CD4-positive, CD25-positive, alpha-beta regulatory T cell (primary cell): ENCODE measurements around the gene CALR. TPM values are rescaled to one million over a fixed set of nuclear protein-coding genes. Genes with fewer than 3 reads are reported as not detected.

Experiments
- ATAC-seq, 2 donors: fragments of 150-1000 bp; cut with Tn5 transposase; one replicate each; pipeline ENCODE4 v1.10.0; 2021; ENCODE audit warnings: low read depth in 2 of 2, moderate number of reproducible peaks in 2 of 2, moderate library complexity in 1 of 2
- DNase-seq, 3 donors: peaks; one replicate each; pipeline versions ENCODE4 v3.0.0 to v3.0.0-alpha.2; 2012 to 2022; ENCODE audit warnings: mixed read lengths in 1 of 3
- H3K27ac ChIP-seq: one replicate; pipeline ENCODE4 v1.7.0; 2013; ENCODE audit warnings: mild to moderate bottlenecking, low read length; ENCODE audit not compliant: insufficient read depth, poor library complexity, severe bottlenecking
- H3K27me3 ChIP-seq: one replicate; pipeline ENCODE4 v1.7.0; 2013; ENCODE audit warnings: low read length; ENCODE audit not compliant: control insufficient read depth, insufficient read depth
- H3K36me3 ChIP-seq: one replicate; pipeline ENCODE4 v1.7.0; 2013; ENCODE audit warnings: mild to moderate bottlenecking, low read length, moderate library complexity; ENCODE audit not compliant: control insufficient read depth, insufficient read depth
- H3K4me1 ChIP-seq: 2 replicates; pipeline ENCODE4 v1.7.0; 2013; ENCODE audit warnings: mild to moderate bottlenecking, low read length; ENCODE audit not compliant: insufficient read depth, control insufficient read depth, poor library complexity, severe bottlenecking
- H3K4me3 ChIP-seq: one replicate; pipeline ENCODE4 v1.7.0; 2013; ENCODE audit warnings: low read depth, mild to moderate bottlenecking, low read length, moderate library complexity
- H3K9me3 ChIP-seq, 2 experiments: 1 replicate in 1 of 2; 2 replicates in 1 of 2; pipeline ENCODE4 v1.7.0; 2013; ENCODE audit warnings: low read length in 2 of 2, mild to moderate bottlenecking in 1 of 2, moderate library complexity in 1 of 2; ENCODE audit not compliant: control insufficient read depth in 2 of 2
- H3K27ac Mint-ChIP-seq, 3 donors: one replicate each; pipeline ENCODE4 v1.8.0; 2020 to 2022; ENCODE audit warnings: mild to moderate bottlenecking in 3 of 3, mixed read lengths in 3 of 3, moderate library complexity in 2 of 3
- H3K27me3 Mint-ChIP-seq: one replicate; pipeline ENCODE4 v1.8.0; 2022; ENCODE audit warnings: mild to moderate bottlenecking, mixed read lengths
- H3K36me3 Mint-ChIP-seq: one replicate; pipeline ENCODE4 v1.8.0; 2020; ENCODE audit warnings: mixed read lengths
- H3K4me1 Mint-ChIP-seq, 4 donors: one replicate each; pipeline ENCODE4 v1.8.0; 2020 to 2022; ENCODE audit warnings: mixed read lengths in 4 of 4, mild to moderate bottlenecking in 1 of 4
- H3K4me3 Mint-ChIP-seq, 4 donors: one replicate each; pipeline ENCODE4 v1.8.0; 2020 to 2022; ENCODE audit warnings: mild to moderate bottlenecking in 4 of 4, mixed read lengths in 4 of 4, moderate library complexity in 3 of 4
- H3K9me3 Mint-ChIP-seq, 7 donors: one replicate each; pipeline ENCODE4 v1.8.0; 2020 to 2022; ENCODE audit warnings: mixed read lengths in 7 of 7, mild to moderate bottlenecking in 3 of 7, moderate library complexity in 2 of 7
- polyA plus RNA-seq, 4 donors: library from polyadenylated mRNA; unstranded; fragments of 300-500 nt; fragmentation: Illumina TruSeq; gene quantifications; one replicate each; pipeline ENCODE4 v1.2.3, GENCODE V29; 2021
- total RNA-seq: library from RNA; stranded (reverse); gene quantifications from one replicate; pipeline ENCODE4 v1.2.3, GENCODE V29; 2022

Gene CALR
- total and polyA plus RNA-seq, 5 donors from 2014 or later, result 113 to 484 (median 152) TPM

DNA sequence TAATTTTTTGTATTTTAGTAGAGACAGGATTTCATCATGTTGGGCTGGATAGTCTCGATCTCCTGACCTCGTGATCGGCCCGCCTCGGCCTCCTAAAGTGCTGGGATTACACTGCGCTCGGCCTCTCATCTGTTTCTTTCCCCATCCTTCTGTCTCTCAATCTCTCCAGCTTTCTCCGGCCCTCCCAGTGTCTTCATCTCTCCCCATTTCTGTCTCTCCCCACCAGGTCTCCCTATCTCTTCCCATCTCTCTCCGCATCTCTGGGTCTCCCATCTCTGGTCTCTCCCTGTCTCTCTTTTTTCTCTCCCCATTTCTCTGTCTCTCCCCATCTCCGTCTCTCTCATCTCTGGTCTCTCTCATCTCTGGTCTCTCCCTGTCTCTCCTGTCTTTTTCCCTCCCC lies 44.7 kb downstream of the CALR start:
- Mint-ChIP-seq H3K9me3 (no peaks in the 10 kb centered on the region), H3K36me3 (no peaks in the 10 kb centered on the region), H3K27ac (no peak overlapping the region), H3K27me3 (peaks cover 12% of the 10 kb centered on the region), H3K4me1 (peaks cover 0 to 2% (median 0%) of the 10 kb centered on the region in 4 donors), H3K4me3 (no peak overlapping the region)
- ATAC-seq (no peak), DNase-seq (no peak)
- H3K27me3 ChIP-seq, result peaks cover 3% of the 10 kb centered on the region
- no peaks in the 10 kb centered on the region for H3K36me3 ChIP-seq
- H3K27ac ChIP-seq, result no peak overlapping the region
- peaks cover 12% of the 10 kb centered on the region for H3K4me1 ChIP-seq
- H3K4me3 ChIP-seq, result no peak overlapping the region
- H3K9me3 ChIP-seq, result no peaks in the 10 kb centered on the region

DNA sequence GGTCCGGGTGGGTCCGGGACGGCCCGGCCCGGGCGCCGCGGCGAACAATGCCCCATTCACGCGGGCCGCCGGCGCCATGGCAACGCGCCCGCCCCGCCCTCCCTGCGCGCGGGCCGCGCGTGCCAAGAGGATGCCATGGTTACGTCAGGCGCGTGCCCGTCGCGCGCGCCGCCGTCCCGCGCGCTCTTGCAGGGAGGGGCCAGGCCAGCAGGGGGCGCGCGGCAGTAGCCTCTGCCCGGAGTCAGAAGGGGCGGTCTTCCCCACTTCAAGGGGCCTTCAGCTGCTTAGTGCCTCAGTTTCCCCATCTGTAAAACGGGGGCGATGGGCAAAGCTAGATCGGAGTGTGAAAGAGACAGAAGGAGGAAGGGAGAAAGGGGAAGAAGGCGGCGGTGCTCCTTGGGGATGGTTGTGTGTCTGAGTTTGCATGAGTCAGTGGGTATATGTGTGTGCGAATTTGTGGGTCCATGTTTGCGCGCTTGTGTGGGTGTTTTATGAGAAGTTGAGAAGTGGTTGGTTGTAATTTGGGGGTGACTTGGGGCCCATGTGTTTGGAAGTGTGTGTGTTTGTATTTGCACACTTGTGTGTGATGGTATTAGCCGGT lies 45.2 kb downstream of the CALR start:
- Mint-ChIP-seq H3K27me3 (peaks cover 9% of the 10 kb centered on the region), H3K4me3 (no peak overlapping the region), H3K36me3 (no peaks in the 10 kb centered on the region), H3K9me3 (no peaks in the 10 kb centered on the region), H3K4me1 (peaks cover 0 to 2% (median 0%) of the 10 kb centered on the region in 4 donors), H3K27ac (no peak overlapping the region)
- Histone ChIP-seq H3K36me3 (no peaks in the 10 kb centered on the region), H3K27ac (no peak overlapping the region), H3K4me3 (no peak overlapping the region), H3K27me3 (peaks cover 1% of the 10 kb centered on the region), H3K4me1 (peaks cover 12% of the 10 kb centered on the region), H3K9me3 (no peaks in the 10 kb centered on the region)
- DNase-seq (peak; percentile 61 to 78 (median 74)), ATAC-seq (peak; percentile 80 to 84)

DNA sequence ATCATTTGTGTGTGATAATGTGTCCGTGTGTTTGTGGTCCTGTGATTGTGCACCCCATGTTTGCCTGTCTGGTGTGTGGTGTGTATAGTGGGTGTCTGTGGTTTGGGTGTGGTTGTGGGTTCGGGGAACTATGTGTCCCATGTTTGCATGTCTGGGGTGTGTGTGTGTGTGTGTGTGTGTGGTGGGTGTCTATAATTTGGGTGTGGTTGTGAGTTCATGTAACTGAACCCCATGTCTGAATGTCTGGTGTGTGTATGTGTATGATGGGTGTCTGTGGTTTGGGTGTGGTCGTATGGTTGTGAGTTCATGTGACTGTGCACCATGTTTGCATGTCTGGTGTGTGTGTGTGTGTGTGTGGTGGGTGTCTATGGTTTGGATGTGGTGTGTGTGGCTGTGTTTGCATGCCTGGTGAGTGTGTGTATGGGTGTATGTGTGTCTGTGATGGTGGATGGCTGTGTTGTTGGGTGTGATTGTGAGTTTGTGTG lies 45.8 kb downstream of the CALR start:
- Mint-ChIP-seq H3K4me1 (peaks cover 0 to 2% (median 0%) of the 10 kb centered on the region in 4 donors), H3K36me3 (no peaks in the 10 kb centered on the region), H3K27ac (no peak overlapping the region), H3K9me3 (no peaks in the 10 kb centered on the region), H3K4me3 (no peak overlapping the region), H3K27me3 (peaks cover 9% of the 10 kb centered on the region)
- Histone ChIP-seq H3K27me3 (no peaks in the 10 kb centered on the region), H3K4me3 (no peak overlapping the region), H3K36me3 (no peaks in the 10 kb centered on the region), H3K4me1 (peaks cover 12% of the 10 kb centered on the region), H3K27ac (no peak overlapping the region), H3K9me3 (no peaks in the 10 kb centered on the region)
- DNase-seq, result no peak
- ATAC-seq, result no peak

DNA sequence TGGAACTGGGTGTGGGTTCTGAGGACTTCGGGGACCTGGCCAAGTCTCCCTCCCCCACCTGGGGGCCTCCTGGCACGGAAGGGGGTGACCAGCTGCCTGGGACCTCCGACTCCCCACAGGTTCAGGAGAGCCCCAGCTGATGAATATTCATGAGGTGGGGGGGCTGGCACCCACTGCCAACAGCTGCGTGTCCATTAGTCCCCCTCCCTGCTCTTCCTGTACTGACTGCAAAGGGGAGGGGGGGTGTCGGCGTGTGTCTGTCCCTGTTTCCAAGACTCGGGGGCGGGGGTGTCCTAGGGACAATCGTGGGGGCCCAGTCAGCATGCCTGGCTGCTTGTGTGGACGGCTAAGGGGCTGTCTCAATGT lies 46.3 kb downstream of the CALR start:
- Mint-ChIP-seq H3K4me1 (peaks cover 0 to 2% (median 0%) of the 10 kb centered on the region in 4 donors), H3K27ac (no peak overlapping the region), H3K27me3 (peaks cover 9% of the 10 kb centered on the region), H3K36me3 (no peaks in the 10 kb centered on the region), H3K9me3 (no peaks in the 10 kb centered on the region), H3K4me3 (no peak overlapping the region)
- no peak for ATAC-seq
- DNase-seq, result no peak
- no peaks in the 10 kb centered on the region for H3K36me3 ChIP-seq
- no peak overlapping the region for H3K27ac ChIP-seq
- peaks cover 12% of the 10 kb centered on the region for H3K4me1 ChIP-seq
- H3K9me3 ChIP-seq, result no peaks in the 10 kb centered on the region
- no peaks in the 10 kb centered on the region for H3K27me3 ChIP-seq
- H3K4me3 ChIP-seq, result no peak overlapping the region

DNA sequence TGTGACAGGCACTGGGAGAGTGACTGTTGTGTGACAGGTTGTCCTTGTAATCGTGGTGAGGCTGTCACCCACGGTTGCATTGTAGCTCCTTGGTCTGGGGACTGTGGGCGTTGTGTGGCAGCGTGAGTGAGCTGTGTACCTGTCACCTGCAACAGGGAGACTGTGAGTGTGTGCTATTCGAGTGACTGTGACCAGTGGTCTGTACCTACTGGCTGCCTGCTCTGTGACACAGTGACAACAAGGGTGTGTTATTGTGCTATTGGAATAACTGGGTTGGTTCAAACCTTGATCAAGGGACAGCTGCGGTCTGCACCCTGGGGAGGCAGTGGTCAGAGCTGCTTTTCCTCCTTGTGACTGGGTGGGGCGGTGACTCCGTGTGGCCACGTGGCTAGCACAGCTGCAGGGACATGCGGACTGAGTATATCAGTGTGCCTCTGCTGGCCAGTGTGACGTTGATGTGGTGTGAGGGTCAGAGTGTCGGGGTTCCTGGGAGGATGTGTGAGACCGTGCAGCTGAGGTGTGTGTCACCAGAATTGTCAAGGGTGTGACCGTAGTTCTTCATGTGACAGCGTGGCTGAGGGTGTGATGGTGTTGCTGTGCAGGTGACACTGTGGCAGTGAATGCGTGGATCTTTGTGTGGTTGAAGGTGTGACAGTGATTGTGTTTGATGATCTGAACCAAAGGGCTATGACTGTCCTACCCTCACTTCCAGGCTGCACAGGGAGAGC lies 46.8 kb downstream of the CALR start:
- H3K27me3 Mint-ChIP-seq, result peaks cover 9% of the 10 kb centered on the region
- no peak for ATAC-seq
- Histone ChIP-seq H3K4me3 (no peak overlapping the region), H3K27ac (no peak overlapping the region), H3K27me3 (no peaks in the 10 kb centered on the region), H3K36me3 (no peaks in the 10 kb centered on the region), H3K4me1 (peaks cover 12% of the 10 kb centered on the region), H3K9me3 (no peaks in the 10 kb centered on the region)
- no peak for DNase-seq
- no peaks in the 10 kb centered on the region for H3K36me3 Mint-ChIP-seq
- H3K4me1 Mint-ChIP-seq, result peaks cover 0 to 2% (median 0%) of the 10 kb centered on the region in 4 donors
- no peaks in the 10 kb centered on the region for H3K9me3 Mint-ChIP-seq
- peak overlapping the region in 2 of 3 donors; percentile 11 to 83 for H3K27ac Mint-ChIP-seq
- H3K4me3 Mint-ChIP-seq, result peak overlapping the region in 1 of 4 donors; percentile 38

DNA sequence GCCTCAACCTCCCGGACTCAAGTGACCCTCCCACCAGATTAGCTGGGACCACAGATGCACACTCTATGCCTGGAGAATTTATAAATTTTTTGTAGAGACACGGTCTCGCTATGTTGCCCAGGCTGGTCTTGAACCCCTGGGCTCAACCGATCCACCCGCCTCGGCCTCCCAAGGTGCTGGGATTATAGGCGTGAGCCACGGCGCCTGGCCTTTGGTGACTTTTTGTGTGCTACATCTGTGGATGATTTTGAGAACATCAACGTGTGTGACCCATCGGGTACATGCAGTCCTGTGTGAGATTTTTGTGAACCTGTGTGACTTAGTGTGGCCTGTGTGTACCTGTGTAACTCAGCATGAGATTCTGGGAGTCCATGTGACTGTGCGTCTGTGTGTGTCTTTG lies 48.3 kb downstream of the CALR start:
- no peaks in the 10 kb centered on the region for H3K36me3 Mint-ChIP-seq

DNA sequence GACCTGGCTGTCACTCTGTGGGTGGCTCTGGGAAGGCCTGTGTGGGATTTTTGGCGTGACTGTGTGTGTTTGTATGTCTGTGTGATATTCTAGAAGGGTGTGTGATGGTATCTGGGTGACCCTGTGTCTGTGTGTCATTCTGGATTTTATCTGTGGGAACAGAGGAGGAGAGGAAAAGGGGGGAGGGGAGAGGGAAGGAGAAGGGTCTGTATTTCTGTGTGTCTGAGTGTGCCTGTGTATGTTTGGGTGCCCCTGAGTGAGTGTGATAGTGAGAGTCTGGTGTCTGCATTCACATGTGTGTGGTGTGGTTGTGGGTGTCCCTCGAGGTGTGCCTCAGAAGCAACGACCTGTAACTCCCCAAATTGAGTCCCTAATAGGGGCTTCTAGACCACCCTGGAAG lies 48.8 kb downstream of the CALR start:
- DNase-seq (no peak), ATAC-seq (no peak)
- Mint-ChIP-seq H3K27me3 (peaks cover 9% of the 10 kb centered on the region), H3K4me1 (peaks cover 0 to 4% (median 0%) of the 10 kb centered on the region in 4 donors), H3K4me3 (no peak overlapping the region), H3K27ac (peak overlapping the region in 1 of 3 donors; percentile 40), H3K36me3 (no peaks in the 10 kb centered on the region), H3K9me3 (no peaks in the 10 kb centered on the region)
- H3K27ac ChIP-seq, result no peak overlapping the region
- peaks cover 12% of the 10 kb centered on the region for H3K4me1 ChIP-seq
- H3K36me3 ChIP-seq, result no peaks in the 10 kb centered on the region
- H3K4me3 ChIP-seq, result no peak overlapping the region
- H3K27me3 ChIP-seq, result no peaks in the 10 kb centered on the region
- no peaks in the 10 kb centered on the region for H3K9me3 ChIP-seq

More for the DNA sequence above, 48.3 kb downstream of the CALR start:
- Histone ChIP-seq H3K27ac (no peak overlapping the region), H3K9me3 (no peaks in the 10 kb centered on the region), H3K27me3 (no peaks in the 10 kb centered on the region), H3K4me1 (peaks cover 12% of the 10 kb centered on the region), H3K4me3 (no peak overlapping the region), H3K36me3 (no peaks in the 10 kb centered on the region)
- H3K4me1 Mint-ChIP-seq, result peaks cover 0 to 4% (median 0%) of the 10 kb centered on the region in 4 donors
- H3K27me3 Mint-ChIP-seq, result peaks cover 9% of the 10 kb centered on the region
- H3K27ac Mint-ChIP-seq, result peak overlapping the region in 1 of 3 donors; percentile 40
- no peaks in the 10 kb centered on the region for H3K9me3 Mint-ChIP-seq
- ATAC-seq, result no peak
- DNase-seq, result no peak
- H3K4me3 Mint-ChIP-seq, result no peak overlapping the region
